C4-2B (cell line): ENCODE data around the gene SLC35E2B.

Experiments used
- ZFX ChIP-seq: fragments of 450-650 bp; IDR thresholded peaks from 2 replicates; pipeline ENCODE4 v1.6.1; 2017
- TF ChIP-seq, protein P1 (sequence below): fragments of 450-650 bp; conservative IDR thresholded peaks from 2 replicates; pipeline ENCODE4 v1.5.1; 2017; ENCODE audit warnings: mild to moderate bottlenecking

- TF ChIP-seq, protein P1, sequence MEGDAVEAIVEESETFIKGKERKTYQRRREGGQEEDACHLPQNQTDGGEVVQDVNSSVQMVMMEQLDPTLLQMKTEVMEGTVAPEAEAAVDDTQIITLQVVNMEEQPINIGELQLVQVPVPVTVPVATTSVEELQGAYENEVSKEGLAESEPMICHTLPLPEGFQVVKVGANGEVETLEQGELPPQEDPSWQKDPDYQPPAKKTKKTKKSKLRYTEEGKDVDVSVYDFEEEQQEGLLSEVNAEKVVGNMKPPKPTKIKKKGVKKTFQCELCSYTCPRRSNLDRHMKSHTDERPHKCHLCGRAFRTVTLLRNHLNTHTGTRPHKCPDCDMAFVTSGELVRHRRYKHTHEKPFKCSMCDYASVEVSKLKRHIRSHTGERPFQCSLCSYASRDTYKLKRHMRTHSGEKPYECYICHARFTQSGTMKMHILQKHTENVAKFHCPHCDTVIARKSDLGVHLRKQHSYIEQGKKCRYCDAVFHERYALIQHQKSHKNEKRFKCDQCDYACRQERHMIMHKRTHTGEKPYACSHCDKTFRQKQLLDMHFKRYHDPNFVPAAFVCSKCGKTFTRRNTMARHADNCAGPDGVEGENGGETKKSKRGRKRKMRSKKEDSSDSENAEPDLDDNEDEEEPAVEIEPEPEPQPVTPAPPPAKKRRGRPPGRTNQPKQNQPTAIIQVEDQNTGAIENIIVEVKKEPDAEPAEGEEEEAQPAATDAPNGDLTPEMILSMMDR, result no peak
- TF ChIP-seq ZFX, result no peak
Measured at GRCh38 chr1:1618396-1619068, 74.1 kb downstream of the SLC35E2B start.
